Liver (tissue), 3 donors: ENCODE results near the gene EDC3.

Source experiments
- NR2F2 ChIP-seq: IDR thresholded peaks from 2 replicates; pipeline ENCODE4 v1.6.1; 2016; ENCODE audit warnings: antibody characterized with exemption
- TAF1 ChIP-seq: conservative IDR thresholded peaks from 2 replicates; pipeline ENCODE4 v1.6.1; 2016; ENCODE audit warnings: antibody characterized with exemption, mild to moderate bottlenecking
- YY1 ChIP-seq: IDR thresholded peaks from 2 replicates; pipeline ENCODE4 v1.6.1; 2016; ENCODE audit warnings: antibody characterized with exemption, mild to moderate bottlenecking
- TF ChIP-seq, protein P1 (sequence below): fragments of 150-350 bp; IDR thresholded peaks from 2 replicates; pipeline ENCODE4 v1.5.1; 2017; ENCODE audit warnings: improper control_type of control experiment, low read depth, low read length; ENCODE audit not compliant: missing input control
- TF ChIP-seq, protein P2 (sequence below): IDR thresholded peaks from 2 replicates; pipeline ENCODE4 v1.6.1; 2016; ENCODE audit warnings: antibody characterized with exemption, mild to moderate bottlenecking
- donor health status: healthy.
- donor health status: healthy.

DNA sequence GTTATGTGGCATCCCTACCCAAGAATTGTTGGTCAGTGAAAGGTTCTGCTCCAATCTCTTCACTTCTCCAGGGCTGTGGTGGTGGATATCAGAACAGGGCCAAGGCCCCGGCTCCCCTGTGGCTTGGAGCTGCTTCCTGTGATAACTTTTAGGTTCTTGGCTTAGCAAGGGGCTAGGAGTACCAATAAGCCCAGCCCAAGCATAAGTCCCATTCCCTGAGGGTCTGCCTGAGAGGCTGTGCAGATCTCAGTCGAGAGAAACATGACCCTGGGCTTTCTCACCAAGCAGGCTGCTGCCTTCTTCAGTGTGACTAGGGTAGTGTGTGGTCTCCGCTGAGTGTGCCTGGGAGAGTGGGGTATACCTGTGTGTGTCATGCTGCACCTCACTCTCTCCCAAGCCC is 73.1 kb downstream of the EDC3 start:
- TF ChIP-seq, protein P1, sequence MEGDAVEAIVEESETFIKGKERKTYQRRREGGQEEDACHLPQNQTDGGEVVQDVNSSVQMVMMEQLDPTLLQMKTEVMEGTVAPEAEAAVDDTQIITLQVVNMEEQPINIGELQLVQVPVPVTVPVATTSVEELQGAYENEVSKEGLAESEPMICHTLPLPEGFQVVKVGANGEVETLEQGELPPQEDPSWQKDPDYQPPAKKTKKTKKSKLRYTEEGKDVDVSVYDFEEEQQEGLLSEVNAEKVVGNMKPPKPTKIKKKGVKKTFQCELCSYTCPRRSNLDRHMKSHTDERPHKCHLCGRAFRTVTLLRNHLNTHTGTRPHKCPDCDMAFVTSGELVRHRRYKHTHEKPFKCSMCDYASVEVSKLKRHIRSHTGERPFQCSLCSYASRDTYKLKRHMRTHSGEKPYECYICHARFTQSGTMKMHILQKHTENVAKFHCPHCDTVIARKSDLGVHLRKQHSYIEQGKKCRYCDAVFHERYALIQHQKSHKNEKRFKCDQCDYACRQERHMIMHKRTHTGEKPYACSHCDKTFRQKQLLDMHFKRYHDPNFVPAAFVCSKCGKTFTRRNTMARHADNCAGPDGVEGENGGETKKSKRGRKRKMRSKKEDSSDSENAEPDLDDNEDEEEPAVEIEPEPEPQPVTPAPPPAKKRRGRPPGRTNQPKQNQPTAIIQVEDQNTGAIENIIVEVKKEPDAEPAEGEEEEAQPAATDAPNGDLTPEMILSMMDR, result no peak
- TF ChIP-seq TAF1, result no peak
- TF ChIP-seq NR2F2, result no peak
- TF ChIP-seq, protein P2, sequence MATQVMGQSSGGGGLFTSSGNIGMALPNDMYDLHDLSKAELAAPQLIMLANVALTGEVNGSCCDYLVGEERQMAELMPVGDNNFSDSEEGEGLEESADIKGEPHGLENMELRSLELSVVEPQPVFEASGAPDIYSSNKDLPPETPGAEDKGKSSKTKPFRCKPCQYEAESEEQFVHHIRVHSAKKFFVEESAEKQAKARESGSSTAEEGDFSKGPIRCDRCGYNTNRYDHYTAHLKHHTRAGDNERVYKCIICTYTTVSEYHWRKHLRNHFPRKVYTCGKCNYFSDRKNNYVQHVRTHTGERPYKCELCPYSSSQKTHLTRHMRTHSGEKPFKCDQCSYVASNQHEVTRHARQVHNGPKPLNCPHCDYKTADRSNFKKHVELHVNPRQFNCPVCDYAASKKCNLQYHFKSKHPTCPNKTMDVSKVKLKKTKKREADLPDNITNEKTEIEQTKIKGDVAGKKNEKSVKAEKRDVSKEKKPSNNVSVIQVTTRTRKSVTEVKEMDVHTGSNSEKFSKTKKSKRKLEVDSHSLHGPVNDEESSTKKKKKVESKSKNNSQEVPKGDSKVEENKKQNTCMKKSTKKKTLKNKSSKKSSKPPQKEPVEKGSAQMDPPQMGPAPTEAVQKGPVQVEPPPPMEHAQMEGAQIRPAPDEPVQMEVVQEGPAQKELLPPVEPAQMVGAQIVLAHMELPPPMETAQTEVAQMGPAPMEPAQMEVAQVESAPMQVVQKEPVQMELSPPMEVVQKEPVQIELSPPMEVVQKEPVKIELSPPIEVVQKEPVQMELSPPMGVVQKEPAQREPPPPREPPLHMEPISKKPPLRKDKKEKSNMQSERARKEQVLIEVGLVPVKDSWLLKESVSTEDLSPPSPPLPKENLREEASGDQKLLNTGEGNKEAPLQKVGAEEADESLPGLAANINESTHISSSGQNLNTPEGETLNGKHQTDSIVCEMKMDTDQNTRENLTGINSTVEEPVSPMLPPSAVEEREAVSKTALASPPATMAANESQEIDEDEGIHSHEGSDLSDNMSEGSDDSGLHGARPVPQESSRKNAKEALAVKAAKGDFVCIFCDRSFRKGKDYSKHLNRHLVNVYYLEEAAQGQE, result no peak
- no peak for TF ChIP-seq YY1
